Measurements from ENCODE around the gene DDX27. TPM values are rescaled to one million over a fixed set of nuclear protein-coding genes. Genes with fewer than 3 reads are reported as not detected.

The DDX27 gene
- polyA plus RNA-seq, 1 of the 3 experiments (the other 2 are of a cell fraction) = 51.9 TPM

GRCh38 chr20:49286689-49287551, 67.7 kb downstream of the DDX27 start:
- Histone ChIP-seq H2AFZ (ENCODE audit: low read depth) (no peak overlapping the region), H3K4me3 (ENCODE audit: low read depth in 2 of 2, low read length in 1 of 2) (peak overlapping the region in 1 of 2 experiments; percentile 2; a peak in 1 of 4 replicates), H3F3A (replicated peaks; ENCODE audit: insufficient read depth) (peaks cover 100% of the 10 kb centered on the region), H3K9me3 (no peaks in the 10 kb centered on the region), H3K27ac (ENCODE audit: low read depth in 2 of 2, low read length in 1 of 2) (peak overlapping the region in 1 of 2 experiments; percentile 63; a peak in 2 of 4 replicates), H3K27me3 (ENCODE audit: insufficient read depth) (no peaks in the 10 kb centered on the region), H3K4me2 (peak overlapping the region; percentile 31; the same call in 1 of the 2 replicates), H3K4me1 (ENCODE audit: control insufficient read depth in 1 of 2, insufficient read depth in 2 of 2, low read depth in 1 of 2, low read length in 1 of 2) (peaks cover 7 to 15% of the 10 kb centered on the region in 2 experiments), H3K79me2 (ENCODE audit: insufficient read depth) (peaks cover 63% of the 10 kb centered on the region), H3K9me2 (no peaks in the 10 kb centered on the region), H4K20me1 (ENCODE audit: insufficient read depth) (peaks cover 98% of the 10 kb centered on the region), H3K36me3 (replicated peaks in 1 of 2; ENCODE audit: control insufficient read depth in 1 of 2, insufficient read depth in 2 of 2, low read length in 1 of 2) (peaks cover 91% of the 10 kb centered on the region in 2 experiments), H3K9ac (no peak overlapping the region)
- ChIA-PET POLR2A (interaction anchor here (1.6 kb wide), 1 partner anchor 16 kb away, joined by 4 read pairs; no protein-coding TSS in a partner anchor), CTCF (interaction anchor here (0.8 to 1.2 kb wide), 2 partner anchors 69 to 248 kb away, joined by 3 read pairs; no protein-coding TSS in a partner anchor)
- no peak for DNase-seq
- 95% methylated on average over 16 of the region's 16 CpGs for WGBS (ENCODE audit: low lambda C conversion rate)
- no peak for TF ChIP-seq IRF3 (IDR thresholded peaks at IDR 0.05; ENCODE audit: low read depth, low read length)
- no peak for TF ChIP-seq USF1 (IDR thresholded peaks at IDR 0.05; ENCODE audit: borderline replicate concordance, low read depth)
- no peak for TF ChIP-seq ELF1 (IDR thresholded peaks at IDR 0.05)
- no peak for TF ChIP-seq NRF1 (IDR thresholded peaks at IDR 0.05; ENCODE audit: low read depth, low read length)
- TF ChIP-seq YY1 (IDR thresholded peaks at IDR 0.05; ENCODE audit: low read depth) = no peak
- no peak for TF ChIP-seq FOSL2 (IDR thresholded peaks at IDR 0.05; ENCODE audit: borderline replicate concordance, low read depth)

GRCh38 chr20:49287555-49288249, 68.5 kb downstream of the DDX27 start:
- H3K79me2 ChIP-seq (ENCODE audit: insufficient read depth) = peaks cover 55% of the 10 kb centered on the region
- no peaks in the 10 kb centered on the region for H3K9me2 ChIP-seq
- no peaks in the 10 kb centered on the region for H3K27me3 ChIP-seq (ENCODE audit: insufficient read depth)
- peaks cover 90% of the 10 kb centered on the region for H4K20me1 ChIP-seq (ENCODE audit: insufficient read depth)
- no peak overlapping the region for H3K9ac ChIP-seq
- ChIA-PET CTCF (interaction anchor here (0.8 to 1.2 kb wide), 2 partner anchors 70 to 247 kb away, joined by 3 read pairs; no protein-coding TSS in a partner anchor), POLR2A (interaction anchor here (1.0 to 1.6 kb wide), 2 partner anchors 10 to 15 kb away, joined by 3 to 4 read pairs; partner anchors contain the start of gene ZNFX1)
- TF ChIP-seq CHD2 (IDR thresholded peaks at IDR 0.05; ENCODE audit: low read length, partially characterized antibody) (no peak), FOSL2 (IDR thresholded peaks at IDR 0.05; ENCODE audit: borderline replicate concordance, low read depth) (peak; percentile 43; the same call in 1 of the 2 replicates), POLR2AphosphoS5 (IDR thresholded peaks at IDR 0.05; ENCODE audit: low read depth, low read length) (0 out of 2 replicates have a peak, but pooled peaks have one; percentile 21), JUND (IDR thresholded peaks at IDR 0.05) (peak; percentile 63), NFIC (IDR thresholded peaks at IDR 0.05; ENCODE audit: borderline replicate concordance) (no peak)
- peaks cover 85% of the 10 kb centered on the region in 2 experiments for H3K36me3 ChIP-seq (replicated peaks in 1 of 2; ENCODE audit: control insufficient read depth in 1 of 2, insufficient read depth in 2 of 2, low read length in 1 of 2)
- DNase-seq = no peak
- peaks cover 98% of the 10 kb centered on the region for H3F3A ChIP-seq (replicated peaks; ENCODE audit: insufficient read depth)
- H3K4me2 ChIP-seq = peak overlapping the region; percentile 31; the same call in 1 of the 2 replicates
- peak overlapping the region; percentile 36 to 63; a peak in 3 of 4 replicates for H3K27ac ChIP-seq (ENCODE audit: low read depth in 2 of 2, low read length in 1 of 2)
- no peaks in the 10 kb centered on the region for H3K9me3 ChIP-seq
- peaks cover 7 to 15% of the 10 kb centered on the region in 2 experiments; a peak in 3 of 4 replicates for H3K4me1 ChIP-seq (ENCODE audit: control insufficient read depth in 1 of 2, insufficient read depth in 2 of 2, low read depth in 1 of 2, low read length in 1 of 2)
- no peak overlapping the region; a peak in 1 of 4 replicates for H3K4me3 ChIP-seq (ENCODE audit: low read depth in 2 of 2, low read length in 1 of 2)
- H2AFZ ChIP-seq (ENCODE audit: low read depth) = no peak overlapping the region
